Fibroblast of the aortic adventitia (primary cell): Measurements from ENCODE around the gene UQCR11. TPM values are rescaled to one million over a fixed set of nuclear protein-coding genes. Genes with fewer than 3 reads are reported as not detected.

Experiments
- DNase-seq: peaks from one replicate; pipeline ENCODE4 v3.0.0-alpha.2; 2010; ENCODE audit warnings: low read depth
- H3K4me3 ChIP-seq: 2 replicates; pipeline ENCODE4 v1.5.1; 2011; ENCODE audit warnings: low read depth, mild to moderate bottlenecking, control low read depth, low read length, moderate library complexity
- small RNA-seq: library from RNA; depleted of rRNA; stranded (forward); fragments of <200 nt; gene quantifications from one replicate; pipeline ENCODE3, GENCODE V24; 2012
- total RNA-seq: library from RNA; depleted of rRNA; stranded (reverse); fragments of >200 nt; gene quantifications from 2 replicates; pipeline ENCODE4 v1.2.3, GENCODE V29; 2012; ENCODE audit warnings: low replicate concordance
- TF ChIP-seq, protein P1 (sequence below): IDR thresholded peaks from 2 replicates; pipeline ENCODE4 v1.5.1; 2011; ENCODE audit warnings: mild to moderate bottlenecking, low read length, control low read depth, inconsistent platforms; ENCODE audit not compliant: insufficient read depth

UQCR11 gene
- total RNA-seq, 1 donor: 37.6 TPM

DNA sequence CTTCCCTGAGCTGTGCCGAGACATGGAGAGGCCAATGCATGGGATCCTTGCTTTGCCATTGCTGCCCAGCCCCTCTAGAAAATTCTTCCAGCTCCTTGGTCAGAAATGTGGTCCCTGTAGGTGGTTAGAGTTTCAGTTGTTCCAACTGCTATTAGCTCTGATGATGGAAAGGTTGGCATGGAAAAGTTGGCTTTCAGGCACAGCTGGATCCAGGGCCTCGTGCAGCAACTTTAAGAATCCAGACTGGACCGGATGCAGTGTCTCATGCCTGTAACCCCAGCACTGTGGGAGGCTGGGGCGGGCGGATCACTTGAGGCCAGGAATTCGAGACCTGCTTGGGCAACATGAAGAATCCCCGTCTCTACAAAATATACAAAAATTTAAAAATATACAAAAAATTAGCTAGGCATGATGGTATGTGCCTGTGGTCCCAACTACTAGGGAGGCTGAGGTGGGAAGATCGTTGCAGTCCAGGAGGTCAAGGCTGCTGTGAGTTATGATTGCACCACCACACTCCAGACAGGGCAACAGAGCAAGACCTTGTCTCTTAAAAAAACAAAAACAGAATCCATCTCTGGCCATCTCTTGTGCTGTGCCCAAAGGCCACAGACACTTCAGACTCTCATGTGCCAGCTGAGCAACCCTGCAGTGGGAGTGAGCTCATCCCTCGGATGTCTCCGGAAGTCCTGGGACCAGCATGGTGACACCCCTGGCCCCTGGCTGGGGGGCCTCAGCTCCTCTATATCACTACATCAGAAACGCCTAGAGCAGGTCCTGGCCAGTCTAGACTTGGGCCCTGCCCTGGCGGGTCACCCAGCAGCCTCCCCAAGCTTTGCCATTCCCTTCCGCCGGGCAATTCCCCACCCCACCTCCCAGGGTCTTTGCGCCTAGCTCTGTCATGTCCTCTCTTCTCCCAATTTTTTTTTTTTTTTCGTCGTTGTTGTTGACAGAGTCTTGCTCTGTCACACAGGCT is 53.9 kb downstream of the UQCR11 start:
- TF ChIP-seq, protein P1, sequence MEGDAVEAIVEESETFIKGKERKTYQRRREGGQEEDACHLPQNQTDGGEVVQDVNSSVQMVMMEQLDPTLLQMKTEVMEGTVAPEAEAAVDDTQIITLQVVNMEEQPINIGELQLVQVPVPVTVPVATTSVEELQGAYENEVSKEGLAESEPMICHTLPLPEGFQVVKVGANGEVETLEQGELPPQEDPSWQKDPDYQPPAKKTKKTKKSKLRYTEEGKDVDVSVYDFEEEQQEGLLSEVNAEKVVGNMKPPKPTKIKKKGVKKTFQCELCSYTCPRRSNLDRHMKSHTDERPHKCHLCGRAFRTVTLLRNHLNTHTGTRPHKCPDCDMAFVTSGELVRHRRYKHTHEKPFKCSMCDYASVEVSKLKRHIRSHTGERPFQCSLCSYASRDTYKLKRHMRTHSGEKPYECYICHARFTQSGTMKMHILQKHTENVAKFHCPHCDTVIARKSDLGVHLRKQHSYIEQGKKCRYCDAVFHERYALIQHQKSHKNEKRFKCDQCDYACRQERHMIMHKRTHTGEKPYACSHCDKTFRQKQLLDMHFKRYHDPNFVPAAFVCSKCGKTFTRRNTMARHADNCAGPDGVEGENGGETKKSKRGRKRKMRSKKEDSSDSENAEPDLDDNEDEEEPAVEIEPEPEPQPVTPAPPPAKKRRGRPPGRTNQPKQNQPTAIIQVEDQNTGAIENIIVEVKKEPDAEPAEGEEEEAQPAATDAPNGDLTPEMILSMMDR: no peak
- H3K4me3 ChIP-seq: no peak overlapping the region

DNA sequence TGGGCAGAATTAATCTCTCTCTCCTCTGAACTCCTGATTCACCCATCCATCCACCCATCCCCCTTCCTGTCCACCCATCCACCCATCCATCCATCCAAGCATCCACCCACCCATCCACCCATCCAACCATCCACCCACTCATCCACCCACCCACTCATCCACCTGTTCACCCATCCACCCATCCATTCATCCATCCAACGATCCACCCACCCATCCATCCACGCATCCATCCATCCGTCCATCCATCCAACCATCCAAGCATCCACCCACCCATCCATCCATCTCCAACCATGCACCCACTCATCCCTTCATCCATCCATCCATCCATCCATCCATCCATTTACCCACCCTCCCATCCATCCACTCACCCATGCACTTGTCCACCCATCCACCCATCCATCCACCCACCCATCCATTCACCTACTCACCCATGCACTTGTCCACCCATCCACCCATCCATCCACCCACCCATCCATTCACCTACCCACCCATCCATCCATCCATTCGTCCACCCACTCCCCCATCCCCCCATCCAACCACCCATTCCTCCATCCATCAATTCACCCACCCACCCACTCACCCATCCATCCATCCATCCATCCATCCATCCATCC is 55.8 kb downstream of the UQCR11 start:
- no peak for DNase-seq
- TF ChIP-seq, protein P1: no peak
- H3K4me3 ChIP-seq: no peak overlapping the region

More for the DNA sequence above, 53.9 kb downstream of the UQCR11 start:
- no peak for DNase-seq

Small RNA genes within 50 kb of the gene (small RNA-seq; reads per million reads assigned to genes)
- gene AC005943.2 (not detected), gene RN7SL477P (not detected), gene RNU6-1223P (not detected)

Other genes starting within 250 kb of the UQCR11 start
- gene NDUFS7, start 221.6 kb downstream of the UQCR11 start, total RNA-seq: 14.6 and 40.7 TPM in 2 replicates
- gene GAMT, start 203.9 kb downstream of the UQCR11 start, total RNA-seq: 8.8 and 40.6 TPM in 2 replicates
- 17.3 and 43.8 TPM in 2 replicates for gene DAZAP1, start 197.9 kb downstream of the UQCR11 start, total RNA-seq
- gene RPS15, start 167.1 kb downstream of the UQCR11 start, total RNA-seq: 567 and 712 TPM in 2 replicates
- 0.27 and 0.57 TPM in 2 replicates for gene APC2, start 155.3 kb downstream of the UQCR11 start, total RNA-seq
- 13.2 and 26.8 TPM in 2 replicates for gene C19orf25, start 126.2 kb downstream of the UQCR11 start, total RNA-seq
- gene PCSK4, start 115.1 kb downstream of the UQCR11 start, total RNA-seq: 0.25 and 2.2 TPM in 2 replicates
- 0.65 and 2.8 TPM in 2 replicates for gene REEP6, start 114.3 kb downstream of the UQCR11 start, total RNA-seq
- gene ADAMTSL5, start 92.4 kb downstream of the UQCR11 start, total RNA-seq: 1.2 and 4.2 TPM in 2 replicates
- gene PLK5, start 81.4 kb downstream of the UQCR11 start, total RNA-seq: not detected in 2 replicates
- gene MEX3D, start 37.1 kb downstream of the UQCR11 start, total RNA-seq: 19.0 and 27.6 TPM in 2 replicates
- gene MBD3, start 12.6 kb downstream of the UQCR11 start, total RNA-seq: 66.3 and 77.3 TPM in 2 replicates
- 27.0 and 74.2 TPM in 2 replicates for gene TCF3, start 47.2 kb upstream of the UQCR11 start, total RNA-seq
- gene ONECUT3, start 148.0 kb upstream of the UQCR11 start, total RNA-seq: not detected in 2 replicates
- 0.16 and 3.3 TPM in 2 replicates for gene ATP8B3, start 206.8 kb upstream of the UQCR11 start, total RNA-seq
- 9.0 and 13.0 TPM in 2 replicates for gene REXO1, start 243.0 kb upstream of the UQCR11 start, total RNA-seq